Nephron progenitor cell (in vitro differentiated cells): ENCODE data around the gene SYK.

ENCODE experiments used
- DNase-seq: peaks from one replicate; pipeline ENCODE4 v3.0.0; 2021
- H3K27ac Mint-ChIP-seq: 2 replicates; pipeline ENCODE4 v1.8.0; 2021; ENCODE audit warnings: mild to moderate bottlenecking, moderate library complexity, mixed read lengths
- H3K27me3 Mint-ChIP-seq: 2 replicates; pipeline ENCODE4 v1.8.0; 2021; ENCODE audit warnings: mild to moderate bottlenecking, low read depth, mixed read lengths; ENCODE audit not compliant: poor library complexity
- H3K36me3 Mint-ChIP-seq: 2 replicates; pipeline ENCODE4 v1.8.0; 2021; ENCODE audit warnings: low read depth, mixed read lengths
- H3K4me1 Mint-ChIP-seq: 2 replicates; pipeline ENCODE4 v1.8.0; 2021; ENCODE audit warnings: mixed read lengths
- H3K4me3 Mint-ChIP-seq: 2 replicates; pipeline ENCODE4 v1.8.0; 2021; ENCODE audit warnings: mild to moderate bottlenecking, moderate library complexity, mixed read lengths
- H3K9me3 Mint-ChIP-seq: 2 replicates; pipeline ENCODE4 v1.8.0; 2021; ENCODE audit warnings: mild to moderate bottlenecking, moderate library complexity, mixed read lengths
- CTCF ChIP-seq: fragments of 200-600 bp; sonication (generic); IDR thresholded peaks from 2 replicates; pipeline ENCODE4 v1.5.0; 2021; ENCODE audit warnings: antibody characterized with exemption

Gene SYK

DNA sequence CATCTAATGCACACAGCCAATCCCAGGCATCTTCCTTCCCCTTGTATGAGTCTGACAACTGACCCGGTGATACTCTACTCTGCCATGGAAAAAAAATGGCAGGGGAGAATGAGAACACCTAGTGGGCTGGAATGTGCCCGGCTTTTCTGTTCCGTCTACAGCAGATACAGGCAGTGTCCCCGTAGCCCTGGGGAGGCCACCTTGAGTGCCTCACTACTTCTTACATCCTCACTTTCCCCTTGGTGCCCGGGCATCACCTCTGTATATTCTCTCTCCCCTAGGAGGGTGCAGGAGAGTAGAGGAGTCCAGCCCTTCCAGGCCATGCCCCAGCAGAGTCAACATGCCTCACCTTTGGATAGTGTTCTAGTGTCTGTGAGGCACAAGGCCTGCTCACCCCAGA, 56.2 kb downstream of the SYK start:
- H3K27ac Mint-ChIP-seq, result no peak overlapping the region
- TF ChIP-seq CTCF, result no peak
- H3K4me3 Mint-ChIP-seq, result no peak overlapping the region
- peaks cover 6% of the 10 kb centered on the region for H3K4me1 Mint-ChIP-seq
- peaks cover 6% of the 10 kb centered on the region for H3K27me3 Mint-ChIP-seq
- DNase-seq, result no peak
- H3K9me3 Mint-ChIP-seq, result no peaks in the 10 kb centered on the region
- H3K36me3 Mint-ChIP-seq, result no peaks in the 10 kb centered on the region

GRCh38 chr9:90858457-90858901, 56.9 kb downstream of the SYK start:
- no peak for TF ChIP-seq CTCF
- H3K27ac Mint-ChIP-seq, result no peak overlapping the region
- H3K9me3 Mint-ChIP-seq, result no peaks in the 10 kb centered on the region
- H3K4me1 Mint-ChIP-seq, result peaks cover 6% of the 10 kb centered on the region
- no peaks in the 10 kb centered on the region for H3K36me3 Mint-ChIP-seq
- H3K4me3 Mint-ChIP-seq, result no peak overlapping the region
- no peak for DNase-seq
- H3K27me3 Mint-ChIP-seq, result peaks cover 6% of the 10 kb centered on the region

DNA sequence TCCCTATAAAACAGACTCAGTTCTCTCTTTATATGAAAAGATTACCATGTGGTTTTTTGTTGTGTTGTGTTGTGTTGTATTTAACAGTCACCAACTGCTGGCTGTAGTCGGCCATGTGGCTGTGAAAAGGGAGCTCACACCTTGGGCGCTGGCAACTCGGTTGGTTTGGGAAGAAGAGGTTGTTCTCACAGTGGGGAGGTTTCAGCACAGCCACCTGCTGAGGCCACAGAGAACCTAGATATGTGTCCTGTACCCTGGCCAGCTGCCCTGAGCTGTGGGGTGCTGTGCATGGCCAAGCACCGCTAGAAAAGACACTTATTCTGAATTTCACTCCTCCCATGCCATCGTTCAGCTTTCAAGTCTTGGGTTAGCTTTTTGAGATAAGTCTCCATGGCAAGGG, 58.8 kb downstream of the SYK start:
- Mint-ChIP-seq H3K9me3 (no peaks in the 10 kb centered on the region), H3K27ac (no peak overlapping the region), H3K4me1 (no peaks in the 10 kb centered on the region), H3K36me3 (no peaks in the 10 kb centered on the region), H3K4me3 (no peak overlapping the region), H3K27me3 (peaks cover 6% of the 10 kb centered on the region)
- no peak for DNase-seq
- no peak for TF ChIP-seq CTCF

DNA sequence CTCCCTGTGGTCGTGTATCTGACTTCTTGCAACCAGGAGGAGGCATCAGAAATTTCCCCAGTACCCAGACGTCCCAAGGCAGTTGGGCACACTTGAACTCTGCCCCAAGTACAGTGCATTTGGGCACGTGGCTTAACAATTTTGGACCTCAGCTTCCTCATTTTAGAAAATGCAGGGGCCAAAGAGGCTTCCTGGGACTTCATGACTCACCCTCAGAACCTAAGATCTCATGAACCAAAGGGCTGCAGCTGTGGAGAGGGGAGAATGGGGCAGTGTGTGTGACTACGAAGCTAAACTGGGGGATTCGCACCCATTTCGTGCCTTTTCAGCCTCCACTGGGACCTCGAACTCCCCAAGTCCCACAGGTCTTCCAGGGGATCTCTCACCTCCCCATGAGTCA, 59.2 kb downstream of the SYK start:
- TF ChIP-seq CTCF, result no peak
- Mint-ChIP-seq H3K4me3 (no peak overlapping the region), H3K36me3 (no peaks in the 10 kb centered on the region), H3K9me3 (no peaks in the 10 kb centered on the region), H3K27ac (no peak overlapping the region), H3K27me3 (peaks cover 6% of the 10 kb centered on the region), H3K4me1 (no peaks in the 10 kb centered on the region)
- no peak for DNase-seq

DNA sequence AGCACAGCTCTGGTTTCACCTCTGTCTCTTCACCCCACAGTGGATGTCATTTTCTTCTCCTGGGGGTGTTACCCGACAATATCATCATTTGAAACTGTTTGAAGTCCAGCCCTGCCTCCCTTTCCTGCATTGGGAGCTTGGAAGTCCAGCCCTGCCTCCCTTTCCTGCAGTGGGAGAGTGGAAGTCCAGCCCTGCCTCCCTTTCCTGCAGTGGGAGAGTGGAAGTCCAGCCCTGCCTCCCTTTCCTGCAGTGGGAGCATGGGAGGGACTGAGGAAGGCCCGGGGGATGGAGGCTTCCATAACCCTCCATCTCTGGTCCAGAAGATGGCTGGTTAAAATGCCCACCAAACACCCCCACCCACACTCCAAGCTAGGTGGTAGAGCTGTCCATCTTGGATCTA, 59.8 kb downstream of the SYK start:
- no peak for DNase-seq
- H3K36me3 Mint-ChIP-seq, result no peaks in the 10 kb centered on the region
- no peak overlapping the region for H3K4me3 Mint-ChIP-seq
- peaks cover 6% of the 10 kb centered on the region for H3K27me3 Mint-ChIP-seq
- no peak for TF ChIP-seq CTCF
- no peak overlapping the region for H3K27ac Mint-ChIP-seq
- no peaks in the 10 kb centered on the region for H3K9me3 Mint-ChIP-seq
- H3K4me1 Mint-ChIP-seq, result no peaks in the 10 kb centered on the region

- DNase-seq, result no peak
- Mint-ChIP-seq H3K9me3 (no peaks in the 10 kb centered on the region), H3K27ac (no peak overlapping the region), H3K4me3 (no peak overlapping the region), H3K4me1 (no peaks in the 10 kb centered on the region), H3K36me3 (no peaks in the 10 kb centered on the region), H3K27me3 (peaks cover 6% of the 10 kb centered on the region)
- TF ChIP-seq CTCF, result no peak
These were observed 60.5 kb downstream of the SYK start for GRCh38 chr9:90861826-90862740.
